Thoracic aorta (tissue), 2 donors: ENCODE results near the gene SNCAIP. TPM values are rescaled to one million over a fixed set of nuclear protein-coding genes. Genes with fewer than 3 reads are reported as not detected.
"Not testable (repeated sequence)": the region's sequence is repeated elsewhere in the genome, so short reads cannot be mapped to it uniquely, and the experiment has no call there.

Experiments
- ATAC-seq: fragments of 150-250 bp; one replicate; pipeline ENCODE4 v1.8.0; 2017; ENCODE audit warnings: low read depth; ENCODE audit not compliant: insufficient number of reproducible peaks, low FRiP score
- DNase-seq: peaks from one replicate; pipeline ENCODE4 v3.0.0-alpha.2; 2020; ENCODE audit warnings: low spot score
- H3K27ac ChIP-seq, 2 donors: fragments of 200-600 bp; sonication (generic); 1 replicate in 1 of 2; 2 replicates in 1 of 2; pipeline ENCODE4 v1.5.1; 2016; ENCODE audit warnings: mild to moderate bottlenecking in 2 of 2, moderate library complexity in 2 of 2
- H3K27me3 ChIP-seq: fragments of 200-600 bp; sonication (generic); replicated peaks from 2 replicates; pipeline ENCODE4 v1.6.0; 2016; ENCODE audit warnings: mild to moderate bottlenecking; ENCODE audit not compliant: insufficient read depth
- H3K36me3 ChIP-seq: fragments of 200-600 bp; sonication (generic); one replicate; pipeline ENCODE4 v1.5.1; 2016
- H3K4me1 ChIP-seq, 2 donors: fragments of 200-600 bp; sonication (generic); 1 replicate in 1 of 2; 2 replicates in 1 of 2; pipeline versions ENCODE4 v1.5.1 to v1.6.0; 2016; ENCODE audit warnings: low read depth in 2 of 2, mild to moderate bottlenecking in 1 of 2; ENCODE audit not compliant: control insufficient read depth in 1 of 2
- H3K4me3 ChIP-seq: fragments of 200-600 bp; sonication (generic); 2 replicates; pipeline ENCODE4 v1.5.1; 2016; ENCODE audit warnings: mild to moderate bottlenecking
- H3K9me3 ChIP-seq: fragments of 200-600 bp; sonication (generic); 2 replicates; pipeline ENCODE4 v1.5.1; 2016
- CTCF ChIP-seq: fragments of 200-600 bp; sonication (generic); IDR thresholded peaks from one replicate; pipeline ENCODE4 v1.5.1; 2019; ENCODE audit warnings: antibody characterized with exemption
- total RNA-seq, 2 donors: library from RNA; depleted of rRNA; stranded (reverse); fragments of >200 nt; gene quantifications; one replicate each; pipeline versions ENCODE4 v1.1.0 to v1.2.3, GENCODE V29; 2016

SNCAIP gene
- total RNA-seq, 2 donors from 2014 or later = 4.5 to 8.5 TPM

GRCh38 chr5:122375801-122376200, 63.8 kb downstream of the SNCAIP start:
- no peaks in the 10 kb centered on the region for H3K27me3 ChIP-seq
- H3K4me3 ChIP-seq = no peak overlapping the region
- TF ChIP-seq CTCF = no peak
- H3K36me3 ChIP-seq = no peaks in the 10 kb centered on the region
- no peaks in the 10 kb centered on the region for H3K9me3 ChIP-seq
- peaks cover 10 to 12% of the 10 kb centered on the region in 2 donors for H3K4me1 ChIP-seq
- DNase-seq (no peak), ATAC-seq (no peak)
- H3K27ac ChIP-seq = no peak overlapping the region

DNA sequence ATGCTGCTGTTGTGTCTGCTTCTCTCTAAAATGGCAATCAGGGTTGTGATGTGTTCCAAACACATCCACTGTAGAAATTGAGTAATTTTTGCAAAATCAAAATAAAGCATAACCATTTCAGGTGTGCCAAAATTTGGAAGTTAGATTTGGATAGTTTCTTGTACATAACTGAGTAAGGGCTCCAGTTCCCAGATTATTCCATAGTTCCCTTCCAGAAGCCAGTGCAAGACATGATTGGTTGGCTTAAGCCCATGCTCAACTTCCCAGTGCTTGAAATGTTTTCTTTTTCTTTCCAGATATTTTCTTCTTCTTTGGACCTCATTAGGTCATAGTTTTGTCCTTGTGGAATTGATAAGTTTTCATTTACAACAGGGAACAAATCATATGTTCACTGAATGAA, 64.2 kb downstream of the SNCAIP start:
- peaks cover 10 to 12% of the 10 kb centered on the region in 2 donors for H3K4me1 ChIP-seq
- no peaks in the 10 kb centered on the region for H3K27me3 ChIP-seq
- ATAC-seq (no peak), DNase-seq (no peak)
- no peaks in the 10 kb centered on the region for H3K9me3 ChIP-seq
- H3K36me3 ChIP-seq = no peaks in the 10 kb centered on the region
- H3K27ac ChIP-seq = no peak overlapping the region
- no peak overlapping the region for H3K4me3 ChIP-seq
- no peak for TF ChIP-seq CTCF

DNA sequence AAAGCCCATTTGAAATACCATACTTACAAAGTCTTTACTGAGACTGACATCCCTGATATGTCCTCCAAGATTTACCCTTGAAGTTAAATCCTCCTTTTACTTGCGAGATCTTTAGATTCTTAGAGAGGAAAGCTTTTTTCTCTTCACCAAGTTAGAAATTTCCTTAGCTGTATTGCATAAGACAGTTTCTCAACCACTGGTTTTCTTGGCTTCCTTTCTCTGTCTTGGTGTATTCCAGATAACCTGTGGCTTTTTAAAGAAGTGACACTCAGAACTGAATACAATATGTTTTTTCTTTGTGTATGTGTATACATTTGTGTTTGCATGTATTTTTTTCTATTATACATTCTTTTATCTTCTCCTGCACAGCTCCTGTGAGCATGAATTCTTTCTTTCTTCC, 65.0 kb downstream of the SNCAIP start:
- H3K27me3 ChIP-seq = no peaks in the 10 kb centered on the region
- no peak overlapping the region for H3K4me3 ChIP-seq
- H3K4me1 ChIP-seq = peaks cover 10 to 12% of the 10 kb centered on the region in 2 donors
- H3K36me3 ChIP-seq = no peaks in the 10 kb centered on the region
- H3K27ac ChIP-seq = no peak overlapping the region
- no peak for DNase-seq
- ATAC-seq = no peak
- no peak for TF ChIP-seq CTCF
- no peaks in the 10 kb centered on the region for H3K9me3 ChIP-seq

- not testable (repeated sequence) for H3K4me3 ChIP-seq, ATAC-seq, DNase-seq
Observed at GRCh38 chr5:122382938-122383337, 70.9 kb downstream of the SNCAIP start.

GRCh38 chr5:122384739-122385235, 72.8 kb downstream of the SNCAIP start:
- TF ChIP-seq CTCF = no peak
- peaks cover 3 to 14% of the 10 kb centered on the region in 2 donors for H3K4me1 ChIP-seq
- no peaks in the 10 kb centered on the region for H3K9me3 ChIP-seq
- H3K27ac ChIP-seq = no peak overlapping the region
- H3K4me3 ChIP-seq = no peak overlapping the region
- DNase-seq (no peak), ATAC-seq (no peak)
- no peaks in the 10 kb centered on the region for H3K27me3 ChIP-seq
- no peaks in the 10 kb centered on the region for H3K36me3 ChIP-seq

More at GRCh38 chr5:122382938-122383337, 70.9 kb downstream of the SNCAIP start:
- H3K36me3 ChIP-seq, H3K9me3 ChIP-seq, H3K27ac ChIP-seq, H3K27me3 ChIP-seq: not testable (repeated sequence)
- peaks cover 3 to 14% of the 10 kb centered on the region in 2 donors for H3K4me1 ChIP-seq

- Histone ChIP-seq H3K9me3 (no peaks in the 10 kb centered on the region), H3K27ac (no peak overlapping the region), H3K36me3 (no peaks in the 10 kb centered on the region), H3K27me3 (no peaks in the 10 kb centered on the region), H3K4me1 (peaks cover 3 to 14% of the 10 kb centered on the region in 2 donors), H3K4me3 (no peak overlapping the region)
- DNase-seq = no peak
- no peak for ATAC-seq
- TF ChIP-seq CTCF = no peak
Observed at GRCh38 chr5:122385286-122385685, 73.2 kb downstream of the SNCAIP start.
